HG02852 (cell line): Measurements from ENCODE around the gene SERTAD2.
A peak's percentile ranks its signal among the peaks of the same experiment; 100 is the strongest.

Source experiments
- ATAC-seq: cut with Tn5 transposase; IDR thresholded peaks from one replicate; pipeline ENCODE4 v1.9.1; 2021; ENCODE audit warnings: mild to moderate bottlenecking, moderate library complexity; ENCODE audit not compliant: unreplicated experiment

Gene SERTAD2

GRCh38 chr2:64609942-64610281 lies 43.8 kb downstream of the SERTAD2 start:
- no peak for ATAC-seq

- ATAC-seq = peak; percentile 27
Observed at GRCh38 chr2:64609227-64609941, 44.3 kb downstream of the SERTAD2 start.

DNA sequence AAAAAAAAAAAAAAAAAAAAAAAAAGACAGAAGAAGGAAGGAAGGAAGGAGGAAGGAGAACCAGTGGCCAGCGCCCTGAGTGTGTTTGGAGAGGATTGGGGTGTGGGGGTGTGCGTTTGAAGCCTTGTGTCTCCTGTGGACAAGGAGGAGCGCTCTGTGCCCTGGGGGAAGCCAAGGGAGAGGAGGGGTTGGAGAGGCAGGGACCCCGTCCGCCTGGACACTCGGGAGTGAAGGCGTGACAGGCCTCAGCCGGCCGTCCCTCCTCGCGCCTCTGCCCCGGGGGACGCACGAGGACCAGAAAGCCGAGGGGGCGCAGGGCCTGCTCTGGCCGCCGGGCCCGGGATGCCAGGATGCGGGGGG lies 44.9 kb downstream of the SERTAD2 start:
- no peak for ATAC-seq

DNA sequence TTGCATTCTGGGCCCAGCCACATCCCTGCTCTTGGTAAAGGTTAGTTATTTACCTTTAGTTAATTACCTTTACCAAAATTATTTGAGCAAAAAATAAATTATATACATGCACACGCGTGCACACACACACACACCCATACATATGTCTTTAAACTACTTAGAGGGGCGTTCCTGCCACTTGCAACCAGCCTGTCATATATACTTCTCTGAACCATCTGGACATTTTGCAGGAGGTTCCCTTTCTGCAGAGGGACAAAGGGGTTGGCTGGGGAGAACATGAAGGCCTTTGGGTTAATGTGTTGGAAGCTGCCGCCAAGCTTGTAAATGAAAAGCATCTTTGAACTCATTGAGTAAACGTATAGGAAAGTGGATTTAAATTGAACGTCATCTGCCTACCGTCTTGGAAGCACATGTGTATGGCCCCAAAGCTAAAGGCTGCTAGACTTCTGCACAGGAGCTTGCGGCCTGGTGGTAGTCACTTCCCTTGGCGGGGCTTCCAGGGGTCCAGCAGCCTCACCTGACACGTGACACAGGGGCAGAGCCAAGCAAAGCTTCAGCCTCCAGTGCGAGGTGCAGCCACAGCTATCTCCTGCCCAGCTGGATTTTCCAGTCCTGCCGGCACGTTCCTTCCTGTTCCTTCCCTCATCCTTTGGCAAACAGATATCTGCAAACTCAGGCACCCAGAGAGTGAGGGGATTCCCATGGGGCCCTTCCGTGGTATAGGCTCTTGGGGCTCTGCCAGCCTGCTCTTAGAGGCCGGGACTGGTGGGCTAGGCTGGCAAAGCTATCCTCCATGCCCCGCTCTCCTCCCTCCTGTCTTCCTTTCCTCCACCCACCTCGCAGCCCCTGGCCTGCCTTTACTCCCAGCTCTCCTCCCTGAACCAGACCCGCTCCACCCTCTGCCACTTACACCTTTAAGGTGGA lies 46.1 kb downstream of the SERTAD2 start:
- no peak for ATAC-seq

DNA sequence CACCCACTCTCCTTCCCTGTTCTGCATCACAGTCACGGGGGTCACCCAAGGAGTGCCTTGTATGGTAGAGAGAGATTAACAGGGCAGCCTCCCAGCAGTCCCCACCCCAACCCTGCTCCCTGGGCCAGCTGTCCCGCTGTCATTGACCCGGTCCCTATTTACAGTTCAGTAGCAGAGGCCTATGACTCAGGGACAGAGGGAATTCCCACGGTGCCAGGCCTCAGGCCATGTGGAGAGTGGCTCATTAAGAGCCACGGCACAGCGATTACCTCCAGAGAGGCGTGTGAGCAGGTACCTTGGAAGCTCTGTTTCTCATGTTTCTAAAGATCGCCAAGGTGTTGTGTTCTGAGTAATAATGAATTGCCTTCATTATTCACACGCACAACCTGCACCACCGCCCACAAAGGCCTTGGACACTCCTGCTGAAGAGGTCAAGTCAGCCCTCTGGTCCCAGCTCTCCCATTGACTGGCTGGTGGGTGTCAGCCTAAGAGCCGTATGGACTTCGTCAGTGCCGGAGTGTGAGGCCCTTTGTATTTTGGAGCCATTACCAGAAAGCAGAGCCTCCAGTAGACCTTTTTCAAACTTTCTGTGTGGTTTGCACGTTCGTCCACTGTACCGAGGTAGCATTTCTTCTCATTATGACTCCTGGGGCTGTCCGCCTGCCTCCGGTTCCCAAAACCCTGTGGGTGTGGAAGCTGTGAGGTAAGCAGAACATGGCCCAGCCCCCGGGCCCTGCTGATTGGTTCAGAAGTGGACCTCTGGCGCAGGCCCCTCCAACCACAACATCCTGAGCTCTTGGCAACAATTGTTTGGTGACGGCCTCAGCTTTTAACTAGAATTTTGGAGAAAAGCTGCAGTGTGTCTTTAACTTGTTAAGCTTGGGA lies 47.0 kb downstream of the SERTAD2 start:
- ATAC-seq = peak; percentile 86

DNA sequence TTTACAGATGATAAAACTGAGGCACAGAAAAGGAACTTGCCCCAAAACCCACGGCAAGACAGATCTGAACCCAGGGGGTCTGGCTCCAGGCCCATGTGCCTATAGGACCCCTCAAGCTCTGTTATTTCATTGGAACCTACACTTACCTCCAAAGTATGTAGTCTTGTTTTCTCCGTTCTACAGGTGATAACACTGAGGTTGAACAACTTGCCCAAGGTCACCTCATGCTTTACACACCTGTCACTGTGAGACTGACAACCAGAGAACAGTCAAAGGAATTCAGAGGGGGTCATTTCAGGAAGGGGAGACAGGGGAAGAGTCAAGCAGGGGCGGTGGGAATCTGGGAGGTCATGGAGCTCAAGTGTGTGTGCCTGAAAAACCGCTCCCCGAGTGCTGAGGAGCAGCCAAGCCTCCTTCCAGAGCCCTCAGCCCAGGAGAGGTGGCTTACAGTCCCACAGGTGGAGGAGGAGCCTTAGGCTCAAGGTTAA lies 47.7 kb downstream of the SERTAD2 start:
- ATAC-seq = no peak

DNA sequence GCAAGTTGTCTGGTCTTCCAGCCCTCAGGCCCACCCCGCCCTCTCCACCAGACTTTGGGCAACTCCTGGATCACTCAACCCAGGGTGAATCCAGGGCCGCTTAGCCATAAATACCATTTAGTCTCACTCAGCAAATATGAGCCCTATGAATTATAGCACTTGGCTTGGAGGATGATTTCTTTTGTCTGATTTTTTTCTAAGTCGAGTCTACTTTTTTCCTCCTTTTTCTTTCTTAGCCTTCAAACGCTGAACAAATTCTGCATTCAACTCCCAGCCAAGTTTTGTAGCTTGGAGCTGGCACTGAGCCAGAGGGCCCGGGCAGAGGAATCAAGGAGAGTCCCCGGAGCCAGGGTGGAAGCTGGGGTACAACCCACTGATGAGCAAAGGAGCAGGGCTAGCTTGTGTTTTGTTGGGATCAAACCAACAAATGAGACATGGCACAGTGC lies 48.7 kb downstream of the SERTAD2 start:
- no peak for ATAC-seq

DNA sequence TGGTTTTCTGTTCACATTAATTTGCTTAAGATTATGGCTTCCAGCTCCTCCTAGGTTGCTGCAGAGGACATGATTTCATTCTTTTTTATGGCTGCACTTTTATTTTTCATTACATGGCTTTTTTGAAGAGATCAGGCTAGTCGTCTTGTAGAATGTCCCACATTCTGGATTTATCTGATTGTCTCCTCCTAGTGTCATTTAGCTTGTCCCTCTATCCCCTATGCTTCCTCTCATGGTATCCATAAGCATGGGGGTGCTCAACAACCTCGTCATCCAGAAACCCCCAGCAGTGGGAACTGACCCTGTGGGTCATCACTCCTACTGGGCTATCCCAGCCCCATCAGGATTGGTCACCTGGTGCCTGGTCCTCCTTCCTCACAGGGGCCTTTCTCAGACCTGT lies 49.6 kb downstream of the SERTAD2 start:
- ATAC-seq = no peak

DNA sequence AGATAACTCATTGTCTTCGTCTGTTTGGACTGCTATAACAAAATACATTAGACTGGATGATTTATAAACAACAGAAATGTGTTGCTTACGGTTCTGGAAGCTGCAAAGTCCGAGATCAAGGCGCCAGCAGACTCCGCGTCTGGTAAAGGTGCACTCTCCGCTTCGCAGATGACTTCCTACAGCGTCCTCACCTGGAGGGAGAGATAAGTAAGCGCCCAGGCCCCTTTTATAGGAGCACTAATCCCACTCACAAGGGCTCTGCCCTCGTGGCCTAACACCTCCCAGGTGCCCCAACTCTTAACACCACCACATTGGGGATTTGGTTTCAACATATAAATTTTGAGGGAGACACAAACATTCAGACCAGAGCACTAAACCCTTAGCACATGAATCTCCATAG lies 51.3 kb downstream of the SERTAD2 start:
- no peak for ATAC-seq

DNA sequence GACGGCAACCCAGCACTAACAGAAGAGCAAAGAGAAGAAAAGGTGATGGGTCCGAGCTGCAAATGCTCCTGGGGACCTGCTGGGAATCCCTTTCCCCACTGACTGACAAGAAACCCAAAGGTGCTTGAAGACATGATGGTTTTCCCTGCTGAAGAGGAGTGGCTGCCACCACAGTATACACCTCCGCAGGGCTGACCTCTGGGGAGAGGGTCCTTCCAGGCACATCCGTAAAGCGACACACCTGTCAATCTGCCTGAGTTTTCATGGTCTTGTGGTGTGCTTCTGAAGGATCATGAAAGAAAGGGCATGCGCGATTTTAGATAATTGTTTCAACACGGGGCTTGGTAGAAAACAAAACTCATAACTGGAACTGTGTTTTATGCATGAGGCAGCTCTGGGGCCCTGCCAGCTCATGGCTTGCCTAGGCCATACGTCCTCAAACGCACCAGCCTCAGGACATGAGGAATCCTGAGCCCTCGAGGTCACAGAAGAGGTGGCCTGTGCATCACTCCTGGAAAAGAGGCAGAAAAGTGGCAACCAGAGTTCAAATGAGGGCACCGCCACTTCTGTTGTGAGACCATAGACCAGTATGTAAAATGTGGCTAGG lies 51.8 kb downstream of the SERTAD2 start:
- no peak for ATAC-seq

- no peak for ATAC-seq
Observed at GRCh38 chr2:64601034-64601754, 52.5 kb downstream of the SERTAD2 start.

GRCh38 chr2:64599469-64599868 lies 54.2 kb downstream of the SERTAD2 start:
- ATAC-seq = no peak

DNA sequence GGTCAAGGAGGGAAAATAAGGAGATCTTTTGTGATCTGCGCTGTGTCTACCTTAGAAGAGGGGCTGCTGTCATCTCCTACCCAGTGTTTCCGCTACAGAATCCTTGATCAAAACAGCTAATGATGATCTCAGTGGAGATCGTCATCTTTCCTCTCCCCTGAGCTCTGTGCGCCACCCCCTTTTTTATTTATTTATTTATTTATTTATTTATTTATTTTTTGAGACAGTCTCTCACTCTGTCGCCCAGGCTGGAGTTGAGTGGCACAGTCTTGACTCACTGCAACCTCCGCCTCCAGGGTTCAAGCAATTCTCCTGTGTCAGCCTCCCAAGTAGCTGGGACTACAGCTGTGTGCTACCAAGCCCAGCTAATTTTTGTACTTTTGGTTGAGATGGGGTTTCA lies 55.5 kb downstream of the SERTAD2 start:
- ATAC-seq = no peak

DNA sequence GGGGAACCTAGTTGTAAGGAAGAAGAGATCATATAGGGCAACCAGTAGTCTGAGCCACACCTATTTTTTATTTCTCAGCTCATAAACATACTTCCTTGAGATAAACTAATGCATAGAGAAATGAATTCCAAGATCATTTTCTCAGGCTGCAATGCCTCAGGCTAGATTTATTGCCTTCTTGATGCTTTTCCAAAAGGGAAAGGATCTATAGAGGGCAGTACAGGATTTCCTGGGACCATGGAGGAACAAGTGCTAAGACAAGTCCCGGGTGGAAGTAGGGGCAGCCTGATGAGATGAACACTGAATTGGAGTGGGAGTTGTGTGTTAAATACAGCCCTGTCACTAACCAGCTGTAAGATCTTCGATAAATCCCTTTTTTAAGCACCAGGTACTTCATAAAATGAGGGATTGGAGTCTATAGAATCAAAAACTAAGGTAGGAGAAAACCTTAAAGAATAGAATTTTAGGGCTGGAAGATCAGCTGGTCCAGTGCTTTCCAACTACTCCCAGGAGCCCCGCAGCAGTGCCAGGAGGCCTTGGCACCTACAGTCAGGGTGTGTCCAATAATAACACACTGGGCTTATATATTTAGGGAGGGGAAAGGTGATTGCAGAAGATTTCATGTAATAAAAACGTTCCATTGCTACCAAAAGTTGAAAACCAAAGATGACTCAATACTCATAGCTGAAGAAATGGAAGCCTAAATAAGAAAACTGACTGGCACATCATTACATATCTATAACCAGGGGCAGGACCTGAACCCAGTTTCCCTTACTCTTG lies 58.1 kb downstream of the SERTAD2 start:
- ATAC-seq = no peak

DNA sequence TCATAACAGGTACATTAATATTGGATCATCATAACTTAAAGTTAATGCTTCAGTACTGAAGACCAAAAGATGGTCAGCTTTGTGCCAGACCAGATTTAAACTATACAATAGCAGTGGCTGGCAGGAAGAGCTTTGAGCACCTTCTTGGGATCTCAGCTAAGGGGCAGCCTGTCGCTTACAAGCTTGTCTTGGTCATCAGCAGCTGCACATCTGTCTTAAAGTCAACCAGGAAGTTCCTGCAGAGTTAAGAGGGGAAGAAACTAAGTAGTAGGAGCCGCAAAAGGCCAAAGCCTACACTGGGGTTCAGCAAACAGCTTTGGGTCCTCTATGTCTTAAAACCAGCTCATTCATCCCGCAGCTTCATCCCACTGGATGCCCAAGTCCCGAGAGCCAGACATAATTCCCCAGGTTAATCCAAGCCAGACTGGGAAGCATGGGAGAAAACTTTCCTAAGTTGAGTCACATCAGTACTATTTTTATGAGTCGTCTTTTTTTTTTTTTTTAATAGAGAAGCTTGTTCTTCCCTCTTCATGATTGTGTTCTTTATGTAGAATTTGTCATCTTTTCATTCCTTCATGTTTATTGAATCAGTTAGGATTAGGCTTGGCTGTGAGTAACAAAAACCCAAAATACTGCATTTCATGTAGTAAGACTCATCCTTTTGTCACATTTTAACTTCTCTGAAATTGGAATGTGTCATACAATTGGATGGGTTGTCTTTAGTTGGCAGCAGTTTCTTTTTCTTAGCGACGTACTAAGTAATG lies 59.3 kb downstream of the SERTAD2 start:
- no peak for ATAC-seq

DNA sequence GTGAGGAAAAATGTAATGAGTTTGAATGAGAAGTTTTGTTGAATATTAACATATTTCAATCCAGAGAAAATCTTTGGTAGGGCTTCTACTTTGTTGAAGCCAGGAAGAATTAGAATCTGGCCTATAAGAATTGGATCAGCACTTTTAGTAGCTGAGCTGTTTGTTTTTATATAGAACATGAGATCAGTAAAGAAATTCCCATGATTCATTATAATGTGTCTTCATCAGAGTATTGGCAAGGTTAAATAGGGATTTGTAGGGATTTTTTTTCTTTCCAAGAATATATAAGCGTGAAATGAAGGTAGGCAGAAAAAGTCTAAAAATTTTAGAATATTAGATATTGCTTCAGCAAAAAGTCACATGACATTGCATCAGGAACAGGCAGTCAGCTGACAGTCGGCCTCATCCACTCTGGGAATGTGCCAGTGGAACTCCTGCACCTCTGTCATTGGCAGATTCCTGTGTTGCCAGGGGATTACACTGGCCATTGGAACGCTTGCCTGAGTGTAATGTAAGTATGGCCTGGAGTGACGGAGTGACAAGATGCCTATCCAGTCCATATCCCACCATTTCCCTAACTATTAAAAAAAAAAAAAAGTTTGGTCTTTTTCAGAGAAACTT lies 60.6 kb downstream of the SERTAD2 start:
- no peak for ATAC-seq

- no peak for ATAC-seq
Observed at GRCh38 chr2:64591188-64591587, 62.5 kb downstream of the SERTAD2 start.

DNA sequence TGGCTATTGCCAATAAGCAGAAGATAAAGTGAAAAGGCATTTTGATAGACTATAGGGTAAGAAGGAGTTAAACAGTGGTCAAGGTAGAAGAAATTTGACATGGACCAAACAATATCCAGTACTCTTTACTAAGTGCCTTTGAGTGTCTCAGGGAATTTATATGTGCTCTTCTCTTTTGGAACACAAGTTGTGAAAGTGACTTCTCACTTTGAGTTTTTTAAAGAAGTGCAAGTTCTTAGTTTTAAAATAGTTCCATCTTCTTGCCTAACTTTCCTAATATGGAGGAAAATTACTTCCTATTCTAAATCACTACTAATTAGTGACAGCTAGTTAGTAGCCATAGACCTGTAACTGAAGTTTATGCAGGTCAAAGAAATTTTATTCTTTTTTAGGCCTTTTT lies 66.2 kb downstream of the SERTAD2 start:
- ATAC-seq = no peak
